Upper lobe of left lung (tissue), 4 donors: ENCODE data around the gene CSNK2A2.

ENCODE experiments used
- EP300 ChIP-seq, 4 donors: sonication (generic); formaldehyde crosslinking; IDR thresholded peaks; one replicate each; pipeline ENCODE4 v1.5.1; 2017; ENCODE audit warnings: antibody characterized with exemption in 4 of 4, control low read depth in 2 of 4
- TF ChIP-seq, protein P1 (sequence below), 6 experiments: fragments of 450-650 bp in 4 of 6; fragments of 200-600 bp in 2 of 6; sonication (generic) in 2 of 6; IDR thresholded peaks; one replicate each; pipeline ENCODE4 v1.5.1; 2016 to 2019; ENCODE audit warnings: antibody characterized with exemption in 6 of 6

DNA sequence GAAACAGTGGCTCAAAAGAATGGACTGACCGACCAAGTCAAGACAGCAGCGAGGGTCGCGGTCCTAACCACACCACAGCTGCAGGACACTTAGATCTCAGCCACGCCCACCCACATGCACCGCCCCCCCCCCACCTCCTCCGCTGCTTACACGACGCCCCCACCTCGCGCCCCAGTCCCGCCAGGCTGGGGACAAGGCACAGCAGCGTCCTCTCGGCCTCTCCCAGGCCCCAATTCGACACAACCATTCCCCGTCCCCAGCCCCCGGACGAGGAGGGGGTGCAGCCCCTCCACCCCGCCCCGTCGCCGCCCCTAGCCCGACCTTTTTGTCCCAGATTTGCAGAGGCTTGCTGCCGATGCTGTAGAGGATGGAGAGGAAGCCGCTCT is 69.2 kb downstream of the CSNK2A2 start:
- TF ChIP-seq, protein P1, sequence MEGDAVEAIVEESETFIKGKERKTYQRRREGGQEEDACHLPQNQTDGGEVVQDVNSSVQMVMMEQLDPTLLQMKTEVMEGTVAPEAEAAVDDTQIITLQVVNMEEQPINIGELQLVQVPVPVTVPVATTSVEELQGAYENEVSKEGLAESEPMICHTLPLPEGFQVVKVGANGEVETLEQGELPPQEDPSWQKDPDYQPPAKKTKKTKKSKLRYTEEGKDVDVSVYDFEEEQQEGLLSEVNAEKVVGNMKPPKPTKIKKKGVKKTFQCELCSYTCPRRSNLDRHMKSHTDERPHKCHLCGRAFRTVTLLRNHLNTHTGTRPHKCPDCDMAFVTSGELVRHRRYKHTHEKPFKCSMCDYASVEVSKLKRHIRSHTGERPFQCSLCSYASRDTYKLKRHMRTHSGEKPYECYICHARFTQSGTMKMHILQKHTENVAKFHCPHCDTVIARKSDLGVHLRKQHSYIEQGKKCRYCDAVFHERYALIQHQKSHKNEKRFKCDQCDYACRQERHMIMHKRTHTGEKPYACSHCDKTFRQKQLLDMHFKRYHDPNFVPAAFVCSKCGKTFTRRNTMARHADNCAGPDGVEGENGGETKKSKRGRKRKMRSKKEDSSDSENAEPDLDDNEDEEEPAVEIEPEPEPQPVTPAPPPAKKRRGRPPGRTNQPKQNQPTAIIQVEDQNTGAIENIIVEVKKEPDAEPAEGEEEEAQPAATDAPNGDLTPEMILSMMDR (IDR thresholded peaks at IDR 0.05) = no peak
- no peak for TF ChIP-seq EP300 (IDR thresholded peaks at IDR 0.05)
